ENCODE results near the gene DCUN1D2. TPM values are rescaled to one million over a fixed set of nuclear protein-coding genes. Genes with fewer than 3 reads are reported as not detected.

DCUN1D2 gene
- total RNA-seq, 1 experiment from 2014 or later, result 33.0 TPM

DNA sequence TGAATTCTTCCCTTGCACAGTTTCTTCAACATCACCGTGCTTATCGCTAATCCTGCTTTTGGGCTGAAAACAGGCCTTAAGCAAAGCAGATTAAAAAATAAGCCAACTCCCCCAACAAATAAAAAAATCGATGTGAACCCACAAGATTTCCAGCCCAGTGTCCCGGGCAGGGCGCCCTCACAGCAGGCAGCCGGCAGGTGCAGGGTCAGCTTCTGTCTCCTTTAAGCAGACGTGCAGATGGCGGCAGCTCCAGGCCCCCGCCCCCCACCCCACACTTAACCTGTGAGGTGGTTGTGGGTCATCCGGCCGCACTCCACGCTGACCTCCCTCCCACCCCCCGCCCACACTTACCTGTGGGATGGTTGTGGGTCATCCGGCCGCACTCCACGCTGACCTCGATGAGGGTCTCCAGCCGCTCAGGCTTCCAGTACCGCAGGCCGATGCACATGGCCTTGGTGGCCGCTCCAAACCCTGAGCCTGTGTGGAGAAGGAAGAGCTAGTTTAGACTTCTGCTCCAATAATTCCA lies 57.1 kb downstream of the DCUN1D2 start:
- intact Hi-C loops (cut with micrococcal nuclease; ENCODE audit: unreplicated experiment), result no loop called here

DNA sequence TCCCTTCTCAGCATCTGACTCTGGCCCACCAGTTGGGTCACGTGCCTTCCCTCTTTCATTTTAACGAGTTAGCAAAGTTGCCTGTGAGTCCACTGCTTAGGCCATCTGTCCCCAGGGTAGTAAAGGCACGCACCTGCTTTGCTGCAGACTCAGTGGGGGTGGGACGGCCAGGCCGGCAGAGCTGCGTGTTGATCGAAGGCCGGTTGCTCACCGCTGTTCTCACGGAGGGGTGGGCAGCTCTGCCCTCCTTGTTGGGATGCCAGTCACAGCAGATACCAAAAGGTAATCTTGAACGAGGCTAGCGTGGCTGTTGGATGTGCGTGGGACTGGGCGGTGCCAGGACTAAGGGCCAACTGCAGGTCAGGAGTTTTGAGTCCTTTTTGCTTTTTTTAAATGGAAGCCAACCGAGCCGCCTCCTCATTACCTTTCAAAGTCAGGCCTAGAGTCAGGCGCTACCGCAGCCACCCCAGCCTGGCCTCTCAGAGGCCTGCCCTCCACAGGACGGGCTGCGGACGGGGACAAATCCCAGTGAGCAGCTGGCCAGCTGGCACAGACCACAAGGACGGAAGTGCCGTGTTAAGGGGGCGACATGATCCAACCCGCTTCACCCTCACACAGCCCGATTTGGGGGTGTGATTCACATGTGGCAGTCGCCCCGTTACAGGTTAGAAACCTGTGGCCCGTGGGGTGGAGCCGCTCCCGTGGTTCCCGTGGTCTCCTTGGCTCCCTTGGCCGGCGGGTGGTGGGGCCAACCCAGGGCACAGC lies 57.8 kb downstream of the DCUN1D2 start:
- Histone ChIP-seq H3K79me2 (ENCODE audit: low read depth) (no peaks in the 10 kb centered on the region), H3K27me3 (ENCODE audit: insufficient read depth, low read depth) (no peaks in the 10 kb centered on the region), H2AFZ (no peak overlapping the region), H3K4me1 (replicated peaks; ENCODE audit: insufficient read depth) (peaks cover 10% of the 10 kb centered on the region), H3F3A (ENCODE audit: insufficient read depth, low read depth) (no peaks in the 10 kb centered on the region; the same call in 1 of the 2 replicates), H3K4me2 (no peak overlapping the region), H3K36me3 (ENCODE audit: low read depth) (no peaks in the 10 kb centered on the region), H4K20me1 (ENCODE audit: insufficient read depth) (no peaks in the 10 kb centered on the region), H3K9me3 (ENCODE audit: insufficient read depth, low read depth) (no peaks in the 10 kb centered on the region), H3K9me2 (ENCODE audit: insufficient read depth) (no peaks in the 10 kb centered on the region), H3K27ac (no peak overlapping the region), H3K4me3 (no peak overlapping the region)
- ChIA-PET CTCF (no interaction called here), POLR2A (ENCODE audit: unreplicated experiment) (no interaction called here)
- intact Hi-C loops (cut with micrococcal nuclease; ENCODE audit: unreplicated experiment), result no loop called here
- BruUV-seq (replicated peaks), result no TSS peak
- TF ChIP-seq, protein P1, sequence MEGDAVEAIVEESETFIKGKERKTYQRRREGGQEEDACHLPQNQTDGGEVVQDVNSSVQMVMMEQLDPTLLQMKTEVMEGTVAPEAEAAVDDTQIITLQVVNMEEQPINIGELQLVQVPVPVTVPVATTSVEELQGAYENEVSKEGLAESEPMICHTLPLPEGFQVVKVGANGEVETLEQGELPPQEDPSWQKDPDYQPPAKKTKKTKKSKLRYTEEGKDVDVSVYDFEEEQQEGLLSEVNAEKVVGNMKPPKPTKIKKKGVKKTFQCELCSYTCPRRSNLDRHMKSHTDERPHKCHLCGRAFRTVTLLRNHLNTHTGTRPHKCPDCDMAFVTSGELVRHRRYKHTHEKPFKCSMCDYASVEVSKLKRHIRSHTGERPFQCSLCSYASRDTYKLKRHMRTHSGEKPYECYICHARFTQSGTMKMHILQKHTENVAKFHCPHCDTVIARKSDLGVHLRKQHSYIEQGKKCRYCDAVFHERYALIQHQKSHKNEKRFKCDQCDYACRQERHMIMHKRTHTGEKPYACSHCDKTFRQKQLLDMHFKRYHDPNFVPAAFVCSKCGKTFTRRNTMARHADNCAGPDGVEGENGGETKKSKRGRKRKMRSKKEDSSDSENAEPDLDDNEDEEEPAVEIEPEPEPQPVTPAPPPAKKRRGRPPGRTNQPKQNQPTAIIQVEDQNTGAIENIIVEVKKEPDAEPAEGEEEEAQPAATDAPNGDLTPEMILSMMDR (conservative IDR thresholded peaks at IDR 0.05), result no peak
- TF ChIP-seq EZH2 (IDR thresholded peaks at IDR 0.05; ENCODE audit: low read depth), result no peak
- DNase-seq, result no peak

More for the DNA sequence above, 57.1 kb downstream of the DCUN1D2 start:
- no TSS peak for BruUV-seq (replicated peaks)
- ChIA-PET CTCF (no interaction called here), POLR2A (ENCODE audit: unreplicated experiment) (no interaction called here)
- no peak overlapping the region for H3K27ac ChIP-seq
- no peak overlapping the region for H3K4me2 ChIP-seq
- H3K4me3 ChIP-seq, result no peak overlapping the region
- no peaks in the 10 kb centered on the region; the same call in 1 of the 2 replicates for H3F3A ChIP-seq (ENCODE audit: insufficient read depth, low read depth)
- TF ChIP-seq, protein P1 (conservative IDR thresholded peaks at IDR 0.05), result no peak
- TF ChIP-seq EZH2 (IDR thresholded peaks at IDR 0.05; ENCODE audit: low read depth), result no peak
- no peaks in the 10 kb centered on the region for H3K9me2 ChIP-seq (ENCODE audit: insufficient read depth)
- peaks cover 2% of the 10 kb centered on the region for H3K4me1 ChIP-seq (replicated peaks; ENCODE audit: insufficient read depth)
- H4K20me1 ChIP-seq (ENCODE audit: insufficient read depth), result no peaks in the 10 kb centered on the region
- H3K27me3 ChIP-seq (ENCODE audit: insufficient read depth, low read depth), result no peaks in the 10 kb centered on the region
- H3K9me3 ChIP-seq (ENCODE audit: insufficient read depth, low read depth), result no peaks in the 10 kb centered on the region
- H2AFZ ChIP-seq, result no peak overlapping the region
- no peaks in the 10 kb centered on the region for H3K36me3 ChIP-seq (ENCODE audit: low read depth)
- DNase-seq, result no peak
- H3K79me2 ChIP-seq (ENCODE audit: low read depth), result no peaks in the 10 kb centered on the region

DNA sequence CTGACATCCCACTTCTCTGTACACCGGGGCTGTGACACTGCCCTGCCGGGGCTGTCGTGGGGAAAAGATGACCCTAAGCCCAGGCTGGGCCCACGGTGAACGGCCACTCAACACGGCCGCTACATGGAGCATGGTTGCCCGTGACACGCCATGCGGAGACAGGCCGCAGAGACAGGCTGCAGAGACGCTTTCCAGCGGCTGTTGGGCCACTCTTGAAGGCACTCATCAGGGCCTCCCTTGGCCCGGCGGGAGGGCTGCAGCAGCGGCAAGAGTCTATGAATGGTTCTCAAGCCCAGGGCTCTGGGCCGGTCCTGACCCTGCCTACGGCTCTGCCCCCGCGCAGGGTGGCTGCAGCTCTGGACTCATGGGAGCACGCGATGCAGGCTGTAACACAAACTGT lies 59.3 kb downstream of the DCUN1D2 start:
- Histone ChIP-seq H3K79me2 (ENCODE audit: low read depth) (no peaks in the 10 kb centered on the region), H3K9me3 (ENCODE audit: insufficient read depth, low read depth) (no peaks in the 10 kb centered on the region), H3K27ac (no peak overlapping the region), H4K20me1 (ENCODE audit: insufficient read depth) (no peaks in the 10 kb centered on the region), H3K4me1 (replicated peaks; ENCODE audit: insufficient read depth) (peaks cover 16% of the 10 kb centered on the region), H3K36me3 (ENCODE audit: low read depth) (no peaks in the 10 kb centered on the region), H3K4me3 (no peak overlapping the region), H3K27me3 (ENCODE audit: insufficient read depth, low read depth) (no peaks in the 10 kb centered on the region), H2AFZ (no peak overlapping the region), H3K9me2 (ENCODE audit: insufficient read depth) (no peaks in the 10 kb centered on the region), H3F3A (ENCODE audit: insufficient read depth, low read depth) (peaks cover under 1% of the 10 kb centered on the region; the same call in 1 of the 2 replicates), H3K4me2 (no peak overlapping the region)
- ChIA-PET POLR2A (ENCODE audit: unreplicated experiment) (no interaction called here), CTCF (no interaction called here)
- BruUV-seq (replicated peaks), result no TSS peak
- no peak for DNase-seq
- TF ChIP-seq EZH2 (IDR thresholded peaks at IDR 0.05; ENCODE audit: low read depth), result no peak
- TF ChIP-seq, protein P1 (conservative IDR thresholded peaks at IDR 0.05), result no peak
- intact Hi-C loops (cut with micrococcal nuclease; ENCODE audit: unreplicated experiment), result no loop called here
